ENCODE measurements around the gene PPP2R5C.
"Not testable (repeated sequence)": the region's sequence is repeated elsewhere in the genome, so short reads cannot be mapped to it uniquely, and the experiment has no call there.

The PPP2R5C gene

DNA sequence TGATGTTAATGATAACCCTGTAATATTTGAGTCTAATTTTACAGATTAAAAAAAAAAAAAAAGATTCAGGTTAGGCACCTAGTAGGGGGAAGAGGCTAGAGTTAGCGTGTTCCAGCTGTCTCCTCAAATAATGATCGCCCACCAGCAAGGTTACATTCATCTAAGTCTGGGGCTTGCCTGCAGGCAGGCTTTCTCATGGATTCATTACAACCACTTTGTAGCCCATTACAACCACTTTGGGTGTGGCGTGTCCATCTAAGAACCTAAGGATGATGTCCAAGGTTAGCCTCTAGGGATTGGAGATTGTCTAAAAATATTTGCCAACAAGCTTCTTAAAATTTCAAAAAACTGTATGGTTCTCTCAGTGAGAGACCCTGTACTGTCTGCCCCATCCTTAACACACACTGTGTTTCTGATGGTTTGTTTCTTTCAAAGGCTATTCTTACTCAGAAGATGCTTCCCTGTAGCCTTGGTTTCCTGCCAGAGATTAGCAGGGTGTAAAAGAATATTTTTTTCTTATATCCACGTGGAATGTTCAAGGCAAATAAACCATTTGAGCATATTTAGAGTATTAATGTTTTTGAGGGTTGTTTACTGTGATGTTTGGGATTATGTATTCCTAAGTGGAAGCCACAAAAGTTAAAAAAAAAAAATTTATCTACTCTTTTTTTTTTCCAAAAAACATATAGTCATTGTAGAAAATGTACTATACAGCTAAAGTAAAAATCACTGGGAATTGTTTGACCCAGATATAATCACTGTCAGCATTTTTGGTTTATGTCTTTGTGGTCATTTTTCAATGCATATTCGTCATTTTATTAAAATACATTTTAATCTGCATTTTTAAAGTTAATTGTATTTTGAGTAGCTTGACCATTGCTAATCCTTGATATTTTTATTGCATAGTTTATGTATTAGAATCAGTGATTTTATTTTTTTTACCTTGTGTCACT, 204.5 kb downstream of the PPP2R5C start:
- peak overlapping the region; percentile 96 for H3K4me3 ChIP-seq (ENCODE audit: low read length)
- no peak for TF ChIP-seq ZNF274 (IDR thresholded peaks at IDR 0.05; ENCODE audit: low read depth, low read length)

DNA sequence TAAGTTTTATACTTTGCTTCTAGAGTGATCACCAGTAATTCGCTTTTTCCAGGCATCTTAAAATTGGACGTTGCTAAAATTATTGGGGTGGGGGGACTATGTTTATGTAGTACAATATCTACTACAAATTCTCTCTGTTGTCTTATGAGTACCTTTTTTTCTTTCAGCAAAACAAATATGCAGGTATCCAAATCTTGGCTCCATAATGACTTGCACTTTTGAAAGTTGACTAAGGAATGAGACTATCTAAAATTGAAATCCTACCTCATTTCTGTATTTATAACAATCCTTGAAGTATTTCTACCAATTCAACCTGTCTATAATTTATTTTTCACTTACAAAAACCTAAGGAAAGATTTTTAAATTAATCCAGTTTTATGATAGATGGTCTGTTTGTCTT, 205.2 kb downstream of the PPP2R5C start:
- TF ChIP-seq ZNF274 (IDR thresholded peaks at IDR 0.05; ENCODE audit: low read depth, low read length) = no peak
- no peak overlapping the region for H3K4me3 ChIP-seq (ENCODE audit: low read length)

DNA sequence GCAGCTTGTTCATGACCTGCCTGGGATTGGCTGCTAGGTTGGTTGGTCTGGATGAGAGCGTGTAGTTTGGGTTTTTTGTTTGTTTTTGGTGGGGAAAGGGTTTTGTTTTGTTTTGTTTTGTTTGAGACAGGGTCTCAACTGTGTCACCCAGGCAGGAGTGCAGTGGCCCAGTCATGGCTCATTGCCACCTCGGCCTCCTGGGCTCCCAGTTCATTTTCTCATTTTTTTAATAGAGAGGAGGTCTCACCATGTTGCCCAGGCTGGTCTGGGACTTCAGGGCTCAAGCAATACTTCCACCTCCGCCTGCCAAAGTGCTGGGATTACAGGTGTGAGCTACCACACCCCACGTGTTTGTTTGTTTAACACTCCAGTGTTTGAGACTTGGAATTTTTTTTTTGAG, 206.7 kb downstream of the PPP2R5C start:
- no peak for TF ChIP-seq ZNF274 (IDR thresholded peaks at IDR 0.05; ENCODE audit: low read depth, low read length)
- no peak overlapping the region for H3K4me3 ChIP-seq (ENCODE audit: low read length)

DNA sequence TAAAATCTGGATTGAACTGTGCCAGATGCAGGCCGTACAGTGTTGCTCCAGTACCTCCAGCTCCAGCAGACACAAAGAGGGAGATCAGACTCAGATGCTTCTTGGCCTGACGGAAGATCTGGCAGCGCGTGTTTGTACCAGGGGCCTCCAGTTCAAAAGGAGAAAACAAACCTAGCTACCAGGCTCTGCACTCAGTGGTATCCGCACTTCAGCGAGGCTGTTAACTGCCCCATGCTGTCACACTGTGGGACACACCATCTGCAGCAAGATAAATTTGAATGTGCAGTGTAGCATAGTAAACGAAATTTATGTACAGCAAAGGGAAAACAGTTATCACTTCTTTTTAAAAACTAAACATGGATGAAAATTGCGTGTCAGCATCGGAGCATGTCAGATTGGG, 208.0 kb downstream of the PPP2R5C start:
- no peak for TF ChIP-seq ZNF274 (IDR thresholded peaks at IDR 0.05; ENCODE audit: low read depth, low read length)
- no peak overlapping the region for H3K4me3 ChIP-seq (ENCODE audit: low read length)

GRCh38 chr14:101970830-101971400, 209.4 kb downstream of the PPP2R5C start:
- no peak for TF ChIP-seq ZNF274 (IDR thresholded peaks at IDR 0.05; ENCODE audit: low read depth, low read length)
- H3K4me3 ChIP-seq (ENCODE audit: low read length) = no peak overlapping the region

GRCh38 chr14:101971458-101971857, 209.9 kb downstream of the PPP2R5C start:
- H3K4me3 ChIP-seq (ENCODE audit: low read length) = not testable (repeated sequence)

GRCh38 chr14:101972126-101972866, 210.8 kb downstream of the PPP2R5C start:
- H3K4me3 ChIP-seq (ENCODE audit: low read length) = no peak overlapping the region

GRCh38 chr14:101973356-101973755, 211.8 kb downstream of the PPP2R5C start:
- no peak overlapping the region for H3K4me3 ChIP-seq (ENCODE audit: low read length)
- TF ChIP-seq ZNF274 (IDR thresholded peaks at IDR 0.05; ENCODE audit: low read depth, low read length) = no peak

More at GRCh38 chr14:101972126-101972866, 210.8 kb downstream of the PPP2R5C start:
- no peak for TF ChIP-seq ZNF274 (IDR thresholded peaks at IDR 0.05; ENCODE audit: low read depth, low read length)

GRCh38 chr14:101975231-101975630, 213.7 kb downstream of the PPP2R5C start:
- no peak for TF ChIP-seq ZNF274 (IDR thresholded peaks at IDR 0.05; ENCODE audit: low read depth, low read length)
- H3K4me3 ChIP-seq (ENCODE audit: low read length) = no peak overlapping the region
